ENCODE results near the gene OPRM1.
"Not testable (repeated sequence)": the region's sequence is repeated elsewhere in the genome, so short reads cannot be mapped to it uniquely, and the experiment has no call there.

The OPRM1 gene

GRCh38 chr6:154213782-154214181 is 174.7 kb downstream of the OPRM1 start:
- no peak for FAIRE-seq

DNA sequence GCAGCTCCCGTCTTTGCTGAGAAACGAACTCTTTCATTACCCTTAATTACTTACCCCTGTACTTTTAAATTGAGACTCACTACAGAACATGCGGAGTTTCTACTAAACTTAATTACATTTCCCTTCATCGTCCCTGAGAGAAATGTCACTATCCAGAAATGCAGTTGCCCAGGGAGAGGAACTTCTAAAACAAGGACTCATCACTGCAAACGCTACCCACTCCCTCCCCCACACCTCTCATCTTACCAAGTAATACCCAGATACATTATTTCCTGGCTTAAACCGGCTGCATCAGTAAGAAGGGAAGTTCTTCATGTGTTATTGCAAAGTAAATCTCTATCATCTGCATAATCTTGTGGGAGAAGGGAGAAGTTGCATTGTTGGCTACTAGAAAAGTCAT is 179.3 kb downstream of the OPRM1 start:
- FAIRE-seq: no peak

- no peak for FAIRE-seq
Observed at GRCh38 chr6:154218787-154219186, 179.7 kb downstream of the OPRM1 start.

DNA sequence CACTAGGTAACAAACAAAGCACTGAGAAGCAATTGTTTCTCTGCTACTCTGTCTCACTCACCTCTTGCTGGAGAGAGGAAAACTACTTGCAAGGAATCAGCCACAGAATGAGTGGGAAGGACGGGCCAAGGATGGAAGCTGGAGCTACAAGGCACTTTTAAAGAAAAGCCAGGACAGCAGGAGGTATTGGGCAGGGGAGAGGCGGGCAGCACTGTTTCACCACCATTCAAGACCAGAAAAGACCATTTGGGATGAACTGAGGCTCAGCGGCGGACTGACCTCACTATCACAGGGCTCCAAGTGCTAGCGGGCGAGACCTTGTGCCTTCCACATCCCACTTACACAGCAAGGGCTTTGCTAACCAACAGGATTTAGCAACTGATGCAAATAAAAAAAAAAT is 180.2 kb downstream of the OPRM1 start:
- FAIRE-seq: no peak

GRCh38 chr6:154222716-154223115 is 183.7 kb downstream of the OPRM1 start:
- no peak for FAIRE-seq

DNA sequence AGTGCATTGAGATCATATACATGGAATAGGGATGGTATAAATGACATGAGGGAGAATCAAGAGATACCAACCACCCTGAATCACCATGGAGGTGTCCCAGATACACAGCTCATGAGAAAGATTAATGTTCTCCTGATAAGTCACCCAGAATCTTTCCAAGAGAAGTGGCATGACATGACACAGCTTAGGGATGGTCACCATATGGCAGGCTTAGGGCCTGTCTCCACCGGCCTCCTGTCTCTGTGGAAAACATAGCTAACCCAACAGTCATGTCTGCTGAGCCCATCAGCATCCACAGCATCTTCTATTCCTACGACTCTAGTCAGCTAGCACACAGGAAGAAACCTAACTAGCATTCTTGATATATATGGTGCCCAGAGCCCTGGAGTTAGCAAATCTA is 184.3 kb downstream of the OPRM1 start:
- no peak for FAIRE-seq

GRCh38 chr6:154226461-154226860 is 187.4 kb downstream of the OPRM1 start:
- no peak for FAIRE-seq

DNA sequence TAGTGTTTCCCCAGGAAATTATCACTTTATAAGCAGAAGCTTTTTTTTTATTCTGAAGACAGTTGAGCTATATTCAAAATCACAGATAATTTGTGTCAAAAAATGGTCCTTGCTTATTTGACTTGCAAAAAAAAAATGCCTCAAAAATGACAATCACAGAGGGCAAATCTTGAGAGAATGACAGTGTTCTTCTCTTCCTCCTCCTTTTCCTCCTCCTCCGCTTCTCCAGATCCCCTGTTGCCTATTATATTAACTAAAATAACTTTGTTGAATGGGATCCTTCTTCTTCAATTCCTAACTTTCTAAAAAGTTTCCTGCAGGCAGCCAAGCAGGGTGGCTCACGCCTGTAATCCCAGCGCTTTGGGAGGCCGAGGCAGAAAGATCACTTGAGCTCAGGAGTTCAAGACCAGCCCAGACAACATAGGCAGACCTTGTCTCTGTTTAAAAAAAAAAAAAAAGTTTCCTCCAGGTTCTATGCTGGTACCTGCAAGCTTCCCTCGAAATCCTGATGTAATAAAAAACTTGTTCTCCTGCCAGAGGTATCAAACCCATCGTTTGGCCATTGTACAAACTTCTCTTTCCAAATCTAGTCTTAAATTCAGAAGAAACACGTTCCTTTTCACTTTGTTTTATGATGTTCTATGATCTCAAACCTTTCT is 189.0 kb downstream of the OPRM1 start:
- no peak for FAIRE-seq

- FAIRE-seq: no peak
Observed at GRCh38 chr6:154228521-154228905, 189.5 kb downstream of the OPRM1 start.

- FAIRE-seq: no peak
Observed at GRCh38 chr6:154229786-154230185, 190.7 kb downstream of the OPRM1 start.

DNA sequence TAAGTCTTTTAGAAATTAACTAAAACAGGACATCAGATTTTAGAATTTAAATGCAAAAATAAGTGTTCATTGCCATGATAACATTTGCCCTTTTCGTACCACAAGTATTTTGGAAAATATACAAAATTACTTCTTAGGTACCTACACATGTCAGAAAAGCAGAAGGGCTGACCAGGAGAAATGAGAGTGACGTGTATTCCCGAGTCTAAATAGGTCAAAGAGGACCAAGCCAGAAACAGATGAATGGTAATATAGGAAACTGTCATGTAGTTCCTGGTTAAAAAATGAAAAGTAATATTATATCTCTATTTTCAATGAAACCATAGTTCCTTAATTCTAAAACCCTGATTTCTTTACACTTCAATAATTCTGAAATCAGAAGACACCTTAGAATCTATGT is 191.4 kb downstream of the OPRM1 start:
- no peak for FAIRE-seq

DNA sequence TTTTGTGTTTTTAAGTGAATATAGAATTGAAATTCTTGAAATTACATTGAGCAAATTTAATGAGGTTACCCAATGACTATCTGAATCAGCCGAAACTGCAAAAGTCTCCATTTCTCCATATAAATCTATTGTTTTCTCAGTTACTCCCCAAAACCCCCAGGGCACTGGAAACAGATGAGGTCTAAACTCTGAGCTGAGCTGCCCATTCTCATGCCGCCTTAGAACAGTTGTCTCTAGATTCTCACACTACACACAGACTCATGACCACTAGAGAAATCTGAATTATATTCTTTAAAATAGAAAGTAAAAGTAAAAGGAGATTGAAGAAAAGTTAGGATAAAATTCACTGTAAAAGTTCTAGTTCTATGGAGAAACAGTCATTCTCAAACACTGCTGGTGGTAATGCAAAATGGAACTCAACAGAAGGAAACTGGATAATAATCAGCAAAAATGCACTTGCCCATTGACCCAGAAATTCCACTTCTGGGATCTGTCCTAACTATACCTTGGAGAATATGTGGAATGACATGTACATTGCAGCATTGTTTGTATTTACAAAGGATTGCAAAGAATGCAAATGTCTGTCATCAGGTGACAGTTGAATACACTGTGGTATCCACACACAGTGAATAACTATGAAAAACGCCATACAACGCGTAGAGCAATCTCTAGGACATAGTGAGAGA is 192.0 kb downstream of the OPRM1 start:
- no peak for FAIRE-seq

- FAIRE-seq: no peak
Observed at GRCh38 chr6:154232013-154232910, 193.2 kb downstream of the OPRM1 start.

DNA sequence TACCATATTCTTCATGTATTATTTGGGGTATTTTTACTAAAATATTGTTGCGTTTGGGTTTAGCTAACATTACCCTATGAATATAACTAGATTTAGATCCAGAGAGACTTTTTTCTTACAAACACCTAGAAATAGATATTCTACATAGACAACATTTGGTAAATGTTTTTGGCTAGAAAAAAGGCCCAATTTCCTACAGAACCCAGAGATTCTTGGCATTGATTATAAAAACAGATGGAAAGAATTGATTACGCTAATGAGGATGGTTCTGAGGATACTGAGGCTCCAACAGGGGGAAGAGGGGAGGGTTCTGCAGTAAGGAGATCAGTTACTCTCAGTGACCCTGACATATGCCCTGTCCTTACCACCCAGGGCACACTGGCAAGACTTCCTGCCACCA is 194.3 kb downstream of the OPRM1 start:
- no peak for FAIRE-seq

- FAIRE-seq: no peak
Observed at GRCh38 chr6:154234019-154234772, 195.2 kb downstream of the OPRM1 start.

DNA sequence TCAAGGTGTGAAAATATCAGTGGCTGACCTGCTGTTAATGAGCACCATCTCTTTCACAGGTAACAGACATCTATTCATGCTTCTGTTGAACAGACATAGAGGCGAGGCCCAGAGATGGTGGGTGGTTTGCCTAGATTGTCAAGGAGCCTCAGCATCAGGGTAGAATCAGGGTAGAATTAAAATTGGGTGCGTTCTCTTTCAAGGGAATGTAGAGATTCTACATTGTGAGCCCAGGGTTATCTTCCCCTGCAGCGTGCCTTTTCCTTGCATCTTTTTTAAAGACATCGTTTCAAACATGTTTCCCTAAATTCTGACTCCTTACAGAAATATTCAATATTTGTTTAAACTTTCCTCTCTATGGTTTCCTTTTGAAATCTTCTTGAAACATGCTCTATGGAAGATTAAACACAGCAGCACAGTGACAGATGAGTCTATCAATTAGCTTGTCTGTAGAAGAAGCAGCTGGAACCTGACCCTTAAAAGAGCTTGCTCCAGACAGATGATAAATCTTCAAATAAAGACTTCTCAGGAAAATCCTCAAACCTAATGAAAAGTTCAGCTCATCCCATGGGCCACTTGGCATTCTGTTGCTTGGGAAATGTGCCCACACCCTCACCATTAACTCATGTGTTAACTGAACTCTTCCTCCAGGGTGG is 197.7 kb downstream of the OPRM1 start:
- no peak for FAIRE-seq

GRCh38 chr6:154238831-154239230 is 199.8 kb downstream of the OPRM1 start:
- FAIRE-seq: no peak

DNA sequence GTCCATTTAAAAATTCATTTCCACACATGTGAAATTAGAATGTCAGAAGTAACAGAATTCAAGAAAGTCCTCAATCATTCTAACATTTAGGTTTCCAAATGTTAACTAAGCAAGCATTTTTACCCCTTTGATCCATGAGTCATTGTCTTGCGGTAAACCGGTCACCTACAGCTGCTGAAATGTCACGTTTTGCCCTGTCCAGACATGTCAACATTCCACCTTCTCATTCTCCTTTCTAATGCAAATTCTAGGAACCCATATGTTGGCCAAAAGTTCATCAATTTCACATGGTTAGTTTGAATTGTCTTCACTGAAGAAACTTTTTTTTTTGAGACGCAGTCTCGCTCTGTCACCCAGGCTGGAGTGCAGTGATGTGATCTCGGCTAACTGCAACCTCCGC is 200.4 kb downstream of the OPRM1 start:
- FAIRE-seq: no peak

- FAIRE-seq: not testable (repeated sequence)
Observed at GRCh38 chr6:154241061-154241460, 202.0 kb downstream of the OPRM1 start.

DNA sequence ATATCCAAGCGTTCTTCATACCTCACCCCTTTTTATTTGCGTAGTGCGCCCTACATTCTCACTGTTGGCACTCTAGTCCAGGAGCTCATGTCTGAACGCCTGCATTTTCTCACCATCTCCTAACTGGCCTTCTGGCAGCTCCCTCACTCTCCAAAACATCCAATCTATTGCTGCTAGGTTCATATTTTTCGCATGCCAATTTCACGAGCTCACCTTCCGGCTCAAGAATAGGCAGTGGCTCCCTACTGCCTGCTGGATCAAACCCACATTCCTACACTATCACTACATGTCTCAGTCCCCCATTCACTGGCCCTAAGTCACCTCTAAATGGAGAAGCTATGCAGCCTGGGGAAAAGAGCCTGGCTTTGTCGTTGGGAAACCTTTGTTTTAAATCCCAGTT is 202.5 kb downstream of the OPRM1 start:
- FAIRE-seq: no peak

GRCh38 chr6:154242617-154243357 is 203.7 kb downstream of the OPRM1 start:
- FAIRE-seq: no peak

All from A204.1 (cell line).